GM12878 (cell line): ENCODE data around the gene ITFG1. TPM values are rescaled to one million over a fixed set of nuclear protein-coding genes. Genes with fewer than 3 reads are reported as not detected.

ENCODE experiments used
- ATAC-seq: fragments of 200-7000 bp; cut with Tn5 transposase; 3 replicates; pipeline ENCODE4 v1.9.1; 2020; ENCODE audit warnings: mild to moderate bottlenecking, moderate library complexity
- BruUV-seq: library from RNA; stranded (reverse); fragments of 400-500 nt; replicated peaks from 2 replicates; lab custom pipeline; 2021; lab: Mats Ljungman, UMichigan
- CTCF ChIA-PET: fragments of 300-600 bp; sonication (Branson Sonifier 250); formaldehyde crosslinking; extraction: SDS; loops from one replicate; lab custom pipeline; 2021; ENCODE audit warnings: inconsistent platforms; lab: Yijun Ruan, JAX
- POLR2A ChIA-PET: fragments of 350-600 bp; formaldehyde crosslinking; extraction: SDS; loops from one replicate; lab custom pipeline; 2021; ENCODE audit warnings: inconsistent platforms; lab: Charles Lee
- RAD21 ChIA-PET: fragments of 300-600 bp; sonication (Branson Sonifier 250); formaldehyde crosslinking; loops from one replicate; lab custom pipeline; 2023; ENCODE audit warnings: antibody characterized with exemption; ENCODE audit not compliant: unreplicated experiment; lab: Charles Lee
- SMC1A ChIA-PET: fragments of 300-600 bp; sonication (Branson Sonifier 250); formaldehyde crosslinking; loops from one replicate; lab custom pipeline; 2023; ENCODE audit not compliant: unreplicated experiment, uncharacterized antibody; lab: Charles Lee
- DNase-seq: peaks from one replicate; pipeline ENCODE4 v3.0.0-alpha.2; 2011; ENCODE audit warnings: low read depth, low spot score
- FAIRE-seq: peaks from 3 replicates; lab custom pipeline; 2011; peaks lifted over from hg19 to GRCh38; lab: Jason Lieb, UNC
- H2AFZ ChIP-seq: 2 replicates; pipeline ENCODE4 v1.6.0; 2011; ENCODE audit warnings: low read depth, low read length, control low read depth; ENCODE audit not compliant: control insufficient read depth
- H3K27ac ChIP-seq: 2 replicates; pipeline ENCODE4 v1.5.1; 2011; ENCODE audit warnings: control low read depth; ENCODE audit not compliant: control insufficient read depth, insufficient read depth
- H3K27me3 ChIP-seq, 2 experiments: replicated peaks in 1 of 2; 2 replicates each; pipeline versions ENCODE4 v1.6.0 to v1.6.1; 2011; ENCODE audit warnings: low read length in 1 of 2; ENCODE audit not compliant: control insufficient read depth in 2 of 2, insufficient read depth in 2 of 2
- H3K36me3 ChIP-seq, 2 experiments: 2 replicates each; pipeline ENCODE4 v1.5.1; 2011; ENCODE audit warnings: low read length in 1 of 2; ENCODE audit not compliant: control insufficient read depth in 2 of 2, insufficient read depth in 2 of 2
- H3K4me1 ChIP-seq: 2 replicates; pipeline ENCODE4 v1.6.1; 2011; ENCODE audit warnings: mild to moderate bottlenecking, low read length, moderate library complexity, mixed read lengths; ENCODE audit not compliant: control insufficient read depth, insufficient read depth
- H3K4me2 ChIP-seq: 2 replicates; pipeline ENCODE4 v1.6.0; 2011; ENCODE audit warnings: control low read depth; ENCODE audit not compliant: control insufficient read depth, insufficient read depth
- H3K4me3 ChIP-seq: fragments of 200-600 bp; sonication (generic); 2 replicates; pipeline ENCODE4 v1.5.1; 2016
- H3K79me2 ChIP-seq: 2 replicates; pipeline ENCODE4 v1.6.0; 2011; ENCODE audit warnings: low read length; ENCODE audit not compliant: control insufficient read depth, insufficient read depth
- H3K9ac ChIP-seq: 2 replicates; pipeline ENCODE4 v1.8.0; 2011; ENCODE audit warnings: low read length, control low read depth, mixed read lengths; ENCODE audit not compliant: control insufficient read depth, insufficient read depth
- H3K9me3 ChIP-seq: replicated peaks from 3 replicates; pipeline ENCODE4 v1.5.1; 2011; ENCODE audit warnings: mild to moderate bottlenecking, low read length; ENCODE audit not compliant: control insufficient read depth, insufficient read depth
- H4K20me1 ChIP-seq: 2 replicates; pipeline ENCODE4 v1.6.0; 2011; ENCODE audit not compliant: control insufficient read depth, insufficient read depth
- CREB1 ChIP-seq: IDR thresholded peaks from 2 replicates; pipeline ENCODE4 v1.6.1; 2012; ENCODE audit warnings: low read depth, mild to moderate bottlenecking, inconsistent platforms
- IKZF2 ChIP-seq, 2 experiments: fragments of 450-650 bp; IDR thresholded peaks; 2 replicates each; pipeline ENCODE4 v1.6.1; 2017; ENCODE audit warnings: mild to moderate bottlenecking in 2 of 2, moderate library complexity in 2 of 2
- KLF5 ChIP-seq: fragments of 450-650 bp; IDR thresholded peaks from 2 replicates; pipeline ENCODE4 v1.6.1; 2014; ENCODE audit warnings: mild to moderate bottlenecking; ENCODE audit not compliant: partially characterized antibody
- MYC ChIP-seq: IDR thresholded peaks from 2 replicates; pipeline ENCODE4 v1.6.1; 2011; ENCODE audit warnings: mild to moderate bottlenecking, low read length, moderate library complexity, inconsistent platforms; ENCODE audit not compliant: insufficient read depth, insufficient replicate concordance, insufficient read length, severe bottlenecking
- NR2F1 ChIP-seq: fragments of 450-650 bp; conservative IDR thresholded peaks from 2 replicates; pipeline ENCODE4 v1.6.1; 2017; ENCODE audit warnings: mild to moderate bottlenecking
- NRF1 ChIP-seq: conservative IDR thresholded peaks from 2 replicates; pipeline ENCODE4 v1.6.1; 2011; ENCODE audit warnings: mild to moderate bottlenecking, low read depth, low read length, improper control_type of control experiment
- POLR2A ChIP-seq: IDR thresholded peaks from 2 replicates; pipeline ENCODE4 v1.6.1; 2011; ENCODE audit warnings: low read depth, mild to moderate bottlenecking, low read length
- SMARCA5 ChIP-seq: fragments of 450-650 bp; IDR thresholded peaks from 2 replicates; pipeline ENCODE4 v1.6.1; 2017; ENCODE audit warnings: mild to moderate bottlenecking
- WRNIP1 ChIP-seq: IDR thresholded peaks from 2 replicates; pipeline ENCODE4 v1.6.1; 2011; ENCODE audit warnings: low read depth, low read length, improper control_type of control experiment, borderline replicate concordance
- ZNF592 ChIP-seq: fragments of 450-650 bp; IDR thresholded peaks from 2 replicates; pipeline ENCODE4 v1.6.1; 2017; ENCODE audit warnings: mild to moderate bottlenecking, moderate library complexity
- WGBS: methylation state at CpG from one replicate; pipeline ENCODE4 v1.1.6; 2016; ENCODE audit warnings: low lambda C conversion rate; ENCODE audit not compliant: insufficient replicate concordance, insufficient coverage; ENCODE audit errors: missing lambda C conversion rate; 5-methylcytosine and 5-hydroxymethylcytosine counted together
- in situ Hi-C: fragments of 300-500 bp; cut with MboI; formaldehyde crosslinking; loops from 9 replicates; pipeline ENCODE4 v1.14.3; 2018; ENCODE audit warnings: mixed read lengths
- intact Hi-C: fragments of 100-400 bp; cut with micrococcal nuclease; formaldehyde crosslinking; loops from one replicate; pipeline ENCODE4 v1.14.2; 2022; ENCODE audit not compliant: unreplicated experiment
- polyA plus RNA-seq, 11 experiments: library from polyadenylated mRNA; depleted of rRNA in 4 of 11; unstranded in 6 of 11; stranded (reverse) in 5 of 11; fragments of >200 nt; fragmentation: Nextera tagmentation in 4 of 11; fragmentation: Illumina TruSeq in 1 of 11; extraction: Ambion mirVana in 4 of 11; extraction: Trizol in 1 of 11; gene quantifications; 1 replicate in 1 of 11; 2 replicates in 10 of 11; pipeline versions ENCODE4 v1.2.1 to v1.2.3, GENCODE V29; 2011 to 2016; ENCODE audit warnings: inconsistent platforms in 2 of 11, missing spikeins in 2 of 11, low read depth in 1 of 11
- total RNA-seq, 4 experiments: library from RNA; depleted of rRNA in 3 of 4; stranded (reverse); fragments of >200 nt in 3 of 4; fragmentation: Illumina TruSeq in 1 of 4; extraction: Trizol in 1 of 4; gene quantifications; 2 replicates each; pipeline versions ENCODE4 v1.2.1 to v1.2.3, GENCODE V29; 2013 to 2021

The ITFG1 gene
- total and polyA plus RNA-seq, 10 of the 15 experiments (the other 5 are each of a cell fraction or from before 2014, with no cell fraction given): 9.3 to 56.3 (median 28.6) TPM

GRCh38 chr16:47250983-47251382 is 209.9 kb downstream of the ITFG1 start (continued):
- TF ChIP-seq ZNF592: no peak
- no peak for TF ChIP-seq KLF5

GRCh38 chr16:47247690-47248089 is 213.2 kb downstream of the ITFG1 start:
- ChIA-PET RAD21 (no interaction called here), SMC1A (interaction anchor here (0.7 to 1.7 kb wide), 6 partner anchors 9 to 345 kb away, joined by 3 to 5 read pairs (median 4); no protein-coding TSS in a partner anchor), CTCF (interaction anchor here (1.0 to 1.6 kb wide), 3 partner anchors 9 to 105 kb away, joined by 4 read pairs; no protein-coding TSS in a partner anchor), POLR2A (no interaction called here)
- Histone ChIP-seq H4K20me1 (no peaks in the 10 kb centered on the region), H3K4me1 (no peaks in the 10 kb centered on the region), H3K79me2 (no peaks in the 10 kb centered on the region), H2AFZ (no peak overlapping the region), H3K36me3 (no peaks in the 10 kb centered on the region; a peak in 1 of 4 replicates), H3K4me2 (no peak overlapping the region), H3K9me3 (no peaks in the 10 kb centered on the region), H3K27ac (no peak overlapping the region), H3K4me3 (no peak overlapping the region), H3K9ac (no peak overlapping the region), H3K27me3 (no peaks in the 10 kb centered on the region)
- ATAC-seq (no peak), DNase-seq (no peak), FAIRE-seq (no peak)
- WGBS: 93% methylated on average over 3 of the region's 3 CpGs
- TF ChIP-seq NR2F1 (no peak), NRF1 (no peak), POLR2A (no peak), MYC (no peak), WRNIP1 (no peak), IKZF2 (IDR thresholded peaks at IDR 0.05) (no peak), CREB1 (no peak), SMARCA5 (no peak)
- no TSS peak for BruUV-seq
- in situ Hi-C loops: no loop called here
- intact Hi-C loops: no loop called here
